PC-3 (cell line): ENCODE measurements around the gene TH.

Experiments used
- CTCF ChIP-seq: fragments of 300-600 bp; sonication (generic); conservative IDR thresholded peaks from 2 replicates; pipeline ENCODE4 v1.5.1; 2017; ENCODE audit warnings: antibody characterized with exemption, low read depth, mild to moderate bottlenecking, low read length
- EZH2 ChIP-seq: fragments of 300-600 bp; sonication (generic); IDR thresholded peaks from one replicate; pipeline ENCODE4 v1.6.1; 2017; ENCODE audit warnings: antibody characterized with exemption, mild to moderate bottlenecking, low read length; ENCODE audit not compliant: unreplicated experiment

DNA sequence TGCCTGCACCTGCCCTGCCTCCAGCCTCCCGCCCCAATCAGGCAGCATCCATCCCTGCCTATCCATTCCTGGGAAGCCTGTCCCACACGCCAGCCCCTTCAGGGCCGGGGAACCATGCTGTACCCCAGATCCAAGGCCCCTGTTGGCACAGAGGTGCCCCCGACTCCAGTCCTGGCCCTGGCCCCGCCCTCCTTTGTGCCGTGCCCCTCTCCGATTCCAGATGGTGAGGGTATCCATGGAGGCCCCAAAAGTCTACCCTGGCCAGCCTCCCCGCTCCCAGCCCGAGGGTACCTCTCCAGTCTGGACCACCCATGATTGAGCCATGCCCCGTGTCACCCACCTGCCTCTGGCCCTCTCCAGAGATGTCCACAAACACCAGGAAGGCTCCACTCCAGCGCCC, 2.7 kb upstream of the TH start:
- TF ChIP-seq EZH2 (no peak), CTCF (no peak)
